ENCODE results near the gene GLUL. TPM values are rescaled to one million over a fixed set of nuclear protein-coding genes. Genes with fewer than 3 reads are reported as not detected.

Gene GLUL
- total RNA-seq, 1 experiment from 2014 or later = 159 TPM

- H3K27ac ChIP-seq (ENCODE audit: low read length) = no peak overlapping the region
- no peak overlapping the region for H2AFZ ChIP-seq (ENCODE audit: low read length)
- intact Hi-C loops (cut with micrococcal nuclease) = no loop called here
- no peak overlapping the region for H3K4me2 ChIP-seq (ENCODE audit: low read length)
- H3K79me2 ChIP-seq (ENCODE audit: low read length) = no peaks in the 10 kb centered on the region
- H3K36me3 ChIP-seq (ENCODE audit: low read depth, low read length) = no peaks in the 10 kb centered on the region
- H4K20me1 ChIP-seq (ENCODE audit: low read length) = no peaks in the 10 kb centered on the region
- H3K4me1 ChIP-seq (ENCODE audit: insufficient read depth, low read length) = no peaks in the 10 kb centered on the region
- no peak overlapping the region for H3K4me3 ChIP-seq (ENCODE audit: low read length)
- POLR2A ChIA-PET (ENCODE audit: unreplicated experiment) = no interaction called here
- CTCF ChIA-PET = interaction anchor here (0.6 kb wide), 1 partner anchor 31 kb away, joined by 5 read pairs; no protein-coding TSS in a partner anchor
- H3K9me2 ChIP-seq (replicated peaks; ENCODE audit: low read length) = no peaks in the 10 kb centered on the region
- TF ChIP-seq CTCF (conservative IDR thresholded peaks at IDR 0.05; ENCODE audit: low read depth, low read length) = no peak
- TF ChIP-seq EZH2phosphoT487 (IDR thresholded peaks at IDR 0.05; ENCODE audit: borderline replicate concordance, low read length) = no peak
- no peak for TF ChIP-seq EZH2 (IDR thresholded peaks at IDR 0.05; ENCODE audit: low read length, unreplicated experiment)
- H3F3A ChIP-seq (ENCODE audit: low read length, unreplicated experiment) = no peaks in the 10 kb centered on the region
- H3K9me3 ChIP-seq (ENCODE audit: low read length) = no peaks in the 10 kb centered on the region
- no TSS peak for BruUV-seq (replicated peaks)
- ATAC-seq = no peak
- no peak for DNase-seq
- H3K9ac ChIP-seq (ENCODE audit: low read length) = no peak overlapping the region
- H3K27me3 ChIP-seq (ENCODE audit: low read length) = peaks cover 21% of the 10 kb centered on the region
Measured at GRCh38 chr1:182413486-182413885, 21.9 kb upstream of the GLUL start.

- Histone ChIP-seq H3K27ac (ENCODE audit: low read length) (no peak overlapping the region), H3K4me1 (ENCODE audit: insufficient read depth, low read length) (no peaks in the 10 kb centered on the region), H3K4me3 (ENCODE audit: low read length) (no peak overlapping the region), H3K9me3 (ENCODE audit: low read length) (no peaks in the 10 kb centered on the region), H3K79me2 (ENCODE audit: low read length) (no peaks in the 10 kb centered on the region), H3F3A (ENCODE audit: low read length, unreplicated experiment) (no peaks in the 10 kb centered on the region), H2AFZ (ENCODE audit: low read length) (no peak overlapping the region), H3K4me2 (ENCODE audit: low read length) (no peak overlapping the region), H3K27me3 (ENCODE audit: low read length) (peaks cover 4% of the 10 kb centered on the region; the same call in 1 of the 2 replicates), H3K9ac (ENCODE audit: low read length) (no peak overlapping the region), H3K36me3 (ENCODE audit: low read depth, low read length) (no peaks in the 10 kb centered on the region), H4K20me1 (ENCODE audit: low read length) (no peaks in the 10 kb centered on the region), H3K9me2 (replicated peaks; ENCODE audit: low read length) (no peaks in the 10 kb centered on the region)
- intact Hi-C loops (cut with micrococcal nuclease) = no loop called here
- DNase-seq (no peak), ATAC-seq (no peak)
- ChIA-PET POLR2A (ENCODE audit: unreplicated experiment) (no interaction called here), CTCF (no interaction called here)
- TF ChIP-seq CTCF (conservative IDR thresholded peaks at IDR 0.05; ENCODE audit: low read depth, low read length) = no peak
- no peak for TF ChIP-seq EZH2phosphoT487 (IDR thresholded peaks at IDR 0.05; ENCODE audit: borderline replicate concordance, low read length)
- TF ChIP-seq EZH2 (IDR thresholded peaks at IDR 0.05; ENCODE audit: low read length, unreplicated experiment) = no peak
- BruUV-seq (replicated peaks) = no TSS peak
Measured at GRCh38 chr1:182410620-182411273, 19.2 kb upstream of the GLUL start.

- Histone ChIP-seq H3K4me1 (ENCODE audit: insufficient read depth, low read length) (no peaks in the 10 kb centered on the region), H3K9me2 (replicated peaks; ENCODE audit: low read length) (no peaks in the 10 kb centered on the region), H3F3A (ENCODE audit: low read length, unreplicated experiment) (no peaks in the 10 kb centered on the region), H3K79me2 (ENCODE audit: low read length) (no peaks in the 10 kb centered on the region), H3K36me3 (ENCODE audit: low read depth, low read length) (no peaks in the 10 kb centered on the region), H3K4me2 (ENCODE audit: low read length) (no peak overlapping the region), H3K27me3 (ENCODE audit: low read length) (peaks cover 4% of the 10 kb centered on the region; the same call in 1 of the 2 replicates), H3K9me3 (ENCODE audit: low read length) (no peaks in the 10 kb centered on the region), H2AFZ (ENCODE audit: low read length) (no peak overlapping the region), H3K27ac (ENCODE audit: low read length) (no peak overlapping the region), H4K20me1 (ENCODE audit: low read length) (no peaks in the 10 kb centered on the region), H3K9ac (ENCODE audit: low read length) (no peak overlapping the region), H3K4me3 (ENCODE audit: low read length) (no peak overlapping the region)
- TF ChIP-seq CTCF (conservative IDR thresholded peaks at IDR 0.05; ENCODE audit: low read depth, low read length) = no peak
- TF ChIP-seq EZH2 (IDR thresholded peaks at IDR 0.05; ENCODE audit: low read length, unreplicated experiment) = no peak
- no peak for TF ChIP-seq EZH2phosphoT487 (IDR thresholded peaks at IDR 0.05; ENCODE audit: borderline replicate concordance, low read length)
- intact Hi-C loops (cut with micrococcal nuclease) = no loop called here
- POLR2A ChIA-PET (ENCODE audit: unreplicated experiment) = no interaction called here
- ATAC-seq = no peak
- BruUV-seq (replicated peaks) = no TSS peak
- no peak for DNase-seq
- CTCF ChIA-PET = no interaction called here
Measured at GRCh38 chr1:182410138-182410537, 18.5 kb upstream of the GLUL start.
